Measurements from ENCODE around the gene DUS3L.
A peak's percentile ranks its signal among the peaks of the same experiment; 100 is the strongest.
"Not testable (repeated sequence)": the region's sequence is repeated elsewhere in the genome, so short reads cannot be mapped to it uniquely, and the experiment has no call there.

DUS3L gene

GRCh38 chr19:5762608-5763217, 28.2 kb downstream of the DUS3L start:
- no peak for DNase-seq (ENCODE audit: low spot score in 2 of 2)
- Histone ChIP-seq H3K9me3 (no peaks in the 10 kb centered on the region), H3K27me3 (ENCODE audit: low read depth) (no peaks in the 10 kb centered on the region), H3K36me3 (replicated peaks) (no peaks in the 10 kb centered on the region), H3K4me1 (no peaks in the 10 kb centered on the region), H3K4me3 (no peak overlapping the region)
- in situ Hi-C loops (cut with MboI; ENCODE audit: low sequenced_read_pairs) = no loop called here

DNA sequence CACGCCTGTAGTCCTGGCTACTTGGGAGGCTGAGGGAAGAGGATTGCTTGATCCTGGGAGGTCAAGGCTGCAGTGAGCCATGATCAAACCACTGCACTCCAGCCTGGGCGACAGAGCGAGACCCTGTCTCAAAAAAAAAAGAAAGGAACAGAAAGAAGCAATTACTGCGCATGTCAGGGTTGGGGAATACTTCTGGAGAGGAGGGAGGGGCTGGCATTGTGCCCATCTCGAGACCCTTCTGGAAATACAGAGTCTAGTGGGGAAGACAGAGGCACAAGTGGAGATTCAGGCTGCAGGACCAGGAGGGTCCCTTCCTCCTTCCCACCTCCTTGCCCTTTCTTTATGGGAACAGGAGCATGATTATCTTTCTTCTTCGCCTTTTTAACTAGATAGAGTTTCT, 37.2 kb downstream of the DUS3L start:
- Histone ChIP-seq H3K27me3 (ENCODE audit: low read depth) (no peaks in the 10 kb centered on the region), H3K36me3 (replicated peaks) (no peaks in the 10 kb centered on the region), H3K9me3 (no peaks in the 10 kb centered on the region), H3K4me1 (no peaks in the 10 kb centered on the region), H3K4me3 (no peak overlapping the region)
- no peak for DNase-seq (ENCODE audit: low spot score in 2 of 2)
- in situ Hi-C loops (cut with MboI; ENCODE audit: low sequenced_read_pairs) = no loop called here

GRCh38 chr19:5751709-5752108, 39.3 kb downstream of the DUS3L start:
- Histone ChIP-seq H3K4me3 (no peak overlapping the region), H3K4me1 (no peaks in the 10 kb centered on the region), H3K27me3 (ENCODE audit: low read depth) (no peaks in the 10 kb centered on the region), H3K9me3 (no peaks in the 10 kb centered on the region), H3K36me3 (replicated peaks) (no peaks in the 10 kb centered on the region)
- in situ Hi-C loops (cut with MboI; ENCODE audit: low sequenced_read_pairs) = no loop called here
- DNase-seq (ENCODE audit: low spot score in 2 of 2) = no peak

DNA sequence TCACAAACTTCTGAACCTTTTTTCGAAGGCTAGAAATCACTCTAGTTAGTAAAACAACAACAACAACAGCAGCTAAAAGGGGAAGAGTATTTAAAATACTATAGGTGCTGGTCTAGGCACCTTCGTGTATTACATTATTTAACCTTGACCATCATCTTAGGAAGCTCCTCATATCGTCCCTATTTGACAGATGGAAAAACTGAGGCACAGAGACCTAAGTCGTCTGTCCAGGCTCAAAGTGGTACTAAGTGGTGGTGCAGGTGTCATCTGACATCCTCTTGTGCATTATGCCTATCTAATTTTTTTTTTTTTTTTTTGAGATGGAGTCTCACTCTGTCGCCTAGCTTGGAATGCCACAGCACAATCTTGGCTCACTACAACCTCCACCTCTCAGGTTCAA, 41.5 kb downstream of the DUS3L start:
- H3K4me3 ChIP-seq = no peak overlapping the region
- in situ Hi-C loops (cut with MboI; ENCODE audit: low sequenced_read_pairs) = no loop called here
- no peaks in the 10 kb centered on the region for H3K27me3 ChIP-seq (ENCODE audit: low read depth)
- H3K36me3 ChIP-seq (replicated peaks) = no peaks in the 10 kb centered on the region
- no peaks in the 10 kb centered on the region for H3K9me3 ChIP-seq
- H3K4me1 ChIP-seq = no peaks in the 10 kb centered on the region
- DNase-seq (ENCODE audit: low spot score in 2 of 2) = no peak

DNA sequence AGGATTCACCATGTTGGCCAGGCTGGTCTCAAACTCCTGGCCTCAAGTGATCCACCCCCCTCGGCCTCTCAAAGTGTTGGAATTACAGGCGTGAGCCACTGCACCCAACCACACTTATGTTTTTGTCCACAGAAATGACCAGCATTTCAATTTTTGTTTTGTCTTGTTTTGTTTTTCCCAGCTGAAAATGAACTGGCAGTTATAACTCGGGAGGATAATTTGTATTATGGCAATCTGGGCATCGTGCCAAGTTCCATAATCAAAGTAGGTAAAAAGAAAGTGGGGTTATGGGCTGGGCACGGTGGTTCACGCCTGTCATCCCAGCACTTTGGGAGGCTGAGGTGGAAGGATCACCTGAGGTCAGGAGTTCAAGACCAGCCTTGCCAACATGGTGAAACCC, 42.0 kb downstream of the DUS3L start:
- H3K4me3 ChIP-seq; H3K27me3 ChIP-seq (ENCODE audit: low read depth); H3K36me3 ChIP-seq (replicated peaks); H3K9me3 ChIP-seq; in situ Hi-C loops (cut with MboI; ENCODE audit: low sequenced_read_pairs); H3K4me1 ChIP-seq: not testable (repeated sequence)
- peak in 1 of 2 experiments; percentile 22 for DNase-seq (ENCODE audit: low spot score in 2 of 2)

DNA sequence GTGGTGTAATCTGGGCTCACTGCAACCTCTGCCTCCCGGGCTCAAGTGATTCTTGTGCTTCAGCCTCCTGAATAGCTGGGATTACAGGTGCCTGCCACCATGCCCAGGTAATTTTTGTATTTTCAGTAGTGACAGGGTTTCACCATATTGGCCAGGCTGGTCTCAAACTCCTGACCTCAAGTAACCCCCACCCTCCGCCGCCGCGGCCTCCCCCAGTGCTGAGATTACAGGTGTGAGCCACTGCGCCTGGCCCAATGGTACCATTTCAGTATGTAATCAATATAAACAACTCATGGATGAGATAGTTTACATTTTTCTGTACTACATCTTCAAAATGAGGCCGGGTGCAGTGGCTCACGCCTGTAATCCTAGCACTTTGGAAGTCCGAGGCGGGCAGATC, 46.0 kb downstream of the DUS3L start:
- H3K27me3 ChIP-seq (ENCODE audit: low read depth); H3K36me3 ChIP-seq (replicated peaks); H3K4me1 ChIP-seq; H3K9me3 ChIP-seq; DNase-seq (ENCODE audit: low spot score in 2 of 2); H3K4me3 ChIP-seq; in situ Hi-C loops (cut with MboI; ENCODE audit: low sequenced_read_pairs): not testable (repeated sequence)

GRCh38 chr19:5743630-5744029, 47.3 kb downstream of the DUS3L start:
- H3K36me3 ChIP-seq (replicated peaks) = no peaks in the 10 kb centered on the region
- in situ Hi-C loops (cut with MboI; ENCODE audit: low sequenced_read_pairs) = no loop called here
- no peaks in the 10 kb centered on the region for H3K27me3 ChIP-seq (ENCODE audit: low read depth)
- H3K4me1 ChIP-seq = no peaks in the 10 kb centered on the region
- no peak for DNase-seq (ENCODE audit: low spot score in 2 of 2)
- no peaks in the 10 kb centered on the region for H3K9me3 ChIP-seq
- H3K4me3 ChIP-seq = no peak overlapping the region

GRCh38 chr19:5742051-5742450, 48.9 kb downstream of the DUS3L start:
- Histone ChIP-seq H3K9me3 (no peaks in the 10 kb centered on the region), H3K4me3 (no peak overlapping the region), H3K27me3 (ENCODE audit: low read depth) (no peaks in the 10 kb centered on the region), H3K4me1 (no peaks in the 10 kb centered on the region), H3K36me3 (replicated peaks) (no peaks in the 10 kb centered on the region)
- DNase-seq (ENCODE audit: low spot score in 2 of 2) = no peak
- in situ Hi-C loops (cut with MboI; ENCODE audit: low sequenced_read_pairs) = no loop called here

GRCh38 chr19:5738423-5738822, 52.5 kb downstream of the DUS3L start:
- Histone ChIP-seq H3K27me3 (ENCODE audit: low read depth) (no peaks in the 10 kb centered on the region), H3K9me3 (no peaks in the 10 kb centered on the region), H3K4me1 (no peaks in the 10 kb centered on the region), H3K36me3 (replicated peaks) (no peaks in the 10 kb centered on the region), H3K4me3 (no peak overlapping the region)
- in situ Hi-C loops (cut with MboI; ENCODE audit: low sequenced_read_pairs) = no loop called here
- DNase-seq (ENCODE audit: low spot score in 2 of 2) = no peak
